ENCODE data around the gene KIAA0825.
"Not testable (repeated sequence)": the region's sequence is repeated elsewhere in the genome, so short reads cannot be mapped to it uniquely, and the experiment has no call there.

Gene KIAA0825

GRCh38 chr5:94618029-94618492 lies 343 bp downstream of the KIAA0825 start:
- H3K9me3 Mint-ChIP-seq, result no peaks in the 10 kb centered on the region
- peak overlapping the region; percentile 91 for H3K4me3 Mint-ChIP-seq
- no peaks in the 10 kb centered on the region for H3K27me3 Mint-ChIP-seq
- DNase-seq, result no peak
- H3K4me1 Mint-ChIP-seq (ENCODE audit: low read depth), result peaks cover 49% of the 10 kb centered on the region
- peak overlapping the region; percentile 99 for H3K27ac Mint-ChIP-seq
- H3K36me3 Mint-ChIP-seq (ENCODE audit: low read depth), result peaks cover 20% of the 10 kb centered on the region

GRCh38 chr5:94615862-94616261 lies 2.5 kb downstream of the KIAA0825 start:
- H3K36me3 Mint-ChIP-seq (ENCODE audit: low read depth), result peaks cover 20% of the 10 kb centered on the region

GRCh38 chr5:94614156-94614805 lies 4.1 kb downstream of the KIAA0825 start:
- Mint-ChIP-seq H3K4me3 (no peak overlapping the region), H3K4me1 (ENCODE audit: low read depth) (peaks cover 30% of the 10 kb centered on the region), H3K27me3 (no peaks in the 10 kb centered on the region), H3K9me3 (no peaks in the 10 kb centered on the region), H3K36me3 (ENCODE audit: low read depth) (peaks cover 17% of the 10 kb centered on the region), H3K27ac (no peak overlapping the region)
- no peak for DNase-seq

More at GRCh38 chr5:94615862-94616261, 2.5 kb downstream of the KIAA0825 start:
- peaks cover 39% of the 10 kb centered on the region for H3K4me1 Mint-ChIP-seq (ENCODE audit: low read depth)
- H3K27me3 Mint-ChIP-seq, result no peaks in the 10 kb centered on the region
- no peak overlapping the region for H3K4me3 Mint-ChIP-seq
- no peak for DNase-seq
- H3K9me3 Mint-ChIP-seq, result no peaks in the 10 kb centered on the region
- H3K27ac Mint-ChIP-seq, result no peak overlapping the region

- Mint-ChIP-seq H3K4me3 (no peak overlapping the region), H3K4me1 (ENCODE audit: low read depth) (peaks cover 27% of the 10 kb centered on the region), H3K9me3 (no peaks in the 10 kb centered on the region), H3K27me3 (no peaks in the 10 kb centered on the region), H3K36me3 (ENCODE audit: low read depth) (peaks cover 10% of the 10 kb centered on the region), H3K27ac (no peak overlapping the region)
- DNase-seq, result no peak
These were observed 4.8 kb downstream of the KIAA0825 start for GRCh38 chr5:94613583-94613982.

GRCh38 chr5:94595281-94595840 lies 23.0 kb downstream of the KIAA0825 start:
- Mint-ChIP-seq H3K4me1 (ENCODE audit: low read depth) (no peaks in the 10 kb centered on the region), H3K27me3 (no peaks in the 10 kb centered on the region), H3K9me3 (peaks cover 2% of the 10 kb centered on the region), H3K4me3 (no peak overlapping the region), H3K27ac (no peak overlapping the region), H3K36me3 (ENCODE audit: low read depth) (no peaks in the 10 kb centered on the region)
- no peak for DNase-seq

- DNase-seq, result no peak
- peaks cover 44% of the 10 kb centered on the region for H3K4me1 Mint-ChIP-seq (ENCODE audit: low read depth)
These were observed 40.7 kb downstream of the KIAA0825 start for GRCh38 chr5:94577466-94578245.

GRCh38 chr5:94575196-94575595 lies 43.2 kb downstream of the KIAA0825 start:
- no peaks in the 10 kb centered on the region for H3K36me3 Mint-ChIP-seq (ENCODE audit: low read depth)
- no peaks in the 10 kb centered on the region for H3K27me3 Mint-ChIP-seq
- H3K4me1 Mint-ChIP-seq (ENCODE audit: low read depth), result peaks cover 44% of the 10 kb centered on the region
- H3K9me3 Mint-ChIP-seq, result no peaks in the 10 kb centered on the region
- no peak for DNase-seq
- H3K4me3 Mint-ChIP-seq, result no peak overlapping the region
- peak overlapping the region; percentile 73 for H3K27ac Mint-ChIP-seq

More at GRCh38 chr5:94577466-94578245, 40.7 kb downstream of the KIAA0825 start:
- Mint-ChIP-seq H3K27me3 (no peaks in the 10 kb centered on the region), H3K9me3 (no peaks in the 10 kb centered on the region), H3K4me3 (no peak overlapping the region), H3K36me3 (ENCODE audit: low read depth) (no peaks in the 10 kb centered on the region), H3K27ac (no peak overlapping the region)

- not testable (repeated sequence) for H3K27me3 Mint-ChIP-seq; H3K4me3 Mint-ChIP-seq; H3K36me3 Mint-ChIP-seq (ENCODE audit: low read depth); H3K9me3 Mint-ChIP-seq; DNase-seq
- Mint-ChIP-seq H3K27ac (peak overlapping the region; percentile 34), H3K4me1 (ENCODE audit: low read depth) (peaks cover 38% of the 10 kb centered on the region)
These were observed 45.1 kb downstream of the KIAA0825 start for GRCh38 chr5:94573349-94573748.

GRCh38 chr5:94571415-94571814 lies 47.0 kb downstream of the KIAA0825 start:
- DNase-seq, result no peak
- Mint-ChIP-seq H3K4me3 (no peak overlapping the region), H3K4me1 (ENCODE audit: low read depth) (peaks cover 22% of the 10 kb centered on the region), H3K36me3 (ENCODE audit: low read depth) (no peaks in the 10 kb centered on the region), H3K9me3 (no peaks in the 10 kb centered on the region), H3K27me3 (no peaks in the 10 kb centered on the region), H3K27ac (no peak overlapping the region)

- Mint-ChIP-seq H3K9me3 (no peaks in the 10 kb centered on the region), H3K36me3 (ENCODE audit: low read depth) (no peaks in the 10 kb centered on the region), H3K4me1 (ENCODE audit: low read depth) (no peaks in the 10 kb centered on the region), H3K4me3 (no peak overlapping the region), H3K27me3 (no peaks in the 10 kb centered on the region), H3K27ac (no peak overlapping the region)
- no peak for DNase-seq
These were observed 53.6 kb downstream of the KIAA0825 start for GRCh38 chr5:94564812-94565211.

- H3K4me1 Mint-ChIP-seq (ENCODE audit: low read depth), result no peaks in the 10 kb centered on the region
- H3K27me3 Mint-ChIP-seq, result no peaks in the 10 kb centered on the region
- H3K36me3 Mint-ChIP-seq (ENCODE audit: low read depth), result no peaks in the 10 kb centered on the region
- no peaks in the 10 kb centered on the region for H3K9me3 Mint-ChIP-seq
- no peak overlapping the region for H3K4me3 Mint-ChIP-seq
- no peak for DNase-seq
- H3K27ac Mint-ChIP-seq, result no peak overlapping the region
These were observed 56.0 kb downstream of the KIAA0825 start for GRCh38 chr5:94562327-94562971.

- Mint-ChIP-seq H3K4me1 (ENCODE audit: low read depth) (no peaks in the 10 kb centered on the region), H3K27ac (no peak overlapping the region), H3K4me3 (no peak overlapping the region)
These were observed 60.4 kb downstream of the KIAA0825 start for GRCh38 chr5:94558028-94558427.

GRCh38 chr5:94551858-94552257 lies 66.5 kb downstream of the KIAA0825 start:
- H3K4me3 Mint-ChIP-seq, result no peak overlapping the region
- no peaks in the 10 kb centered on the region for H3K4me1 Mint-ChIP-seq (ENCODE audit: low read depth)
- H3K27ac Mint-ChIP-seq, result no peak overlapping the region
- peaks cover 8% of the 10 kb centered on the region for H3K9me3 Mint-ChIP-seq
- H3K36me3 Mint-ChIP-seq (ENCODE audit: low read depth), result peaks cover 6% of the 10 kb centered on the region
- no peak for DNase-seq
- no peaks in the 10 kb centered on the region for H3K27me3 Mint-ChIP-seq

More at GRCh38 chr5:94558028-94558427, 60.4 kb downstream of the KIAA0825 start:
- Mint-ChIP-seq H3K27me3 (no peaks in the 10 kb centered on the region), H3K9me3 (no peaks in the 10 kb centered on the region), H3K36me3 (ENCODE audit: low read depth) (no peaks in the 10 kb centered on the region)
- no peak for DNase-seq

GRCh38 chr5:94545870-94546625 lies 72.4 kb downstream of the KIAA0825 start:
- Mint-ChIP-seq H3K27me3 (no peaks in the 10 kb centered on the region), H3K4me1 (ENCODE audit: low read depth) (no peaks in the 10 kb centered on the region), H3K9me3 (peaks cover 12% of the 10 kb centered on the region), H3K36me3 (ENCODE audit: low read depth) (peaks cover 13% of the 10 kb centered on the region), H3K4me3 (no peak overlapping the region), H3K27ac (no peak overlapping the region)
- no peak for DNase-seq
